ENCODE results near the gene PCBP4.
A peak's percentile ranks its signal among the peaks of the same experiment; 100 is the strongest.

Gene PCBP4

GRCh38 chr3:51943451-51944391, 23.5 kb downstream of the PCBP4 start:
- DNase-seq (ENCODE audit: extremely low read depth, low read depth) = no peak
- TF ChIP-seq CTCF (IDR thresholded peaks at IDR 0.05; ENCODE audit: low read depth, low read length, missing control alignments) = no peak
- no peak overlapping the region for H3K4me3 ChIP-seq (replicated peaks; ENCODE audit: low read depth, low read length)

GRCh38 chr3:51942603-51943450, 24.4 kb downstream of the PCBP4 start:
- peak overlapping the region; percentile 47 for H3K4me3 ChIP-seq (replicated peaks; ENCODE audit: low read depth, low read length)
- no peak for TF ChIP-seq CTCF (IDR thresholded peaks at IDR 0.05; ENCODE audit: low read depth, low read length, missing control alignments)
- DNase-seq (ENCODE audit: extremely low read depth, low read depth) = no peak

- peak; percentile 99 for TF ChIP-seq CTCF (IDR thresholded peaks at IDR 0.05; ENCODE audit: low read depth, low read length, missing control alignments)
- H3K4me3 ChIP-seq (replicated peaks; ENCODE audit: low read depth, low read length) = peak within 1 kb of the TSS; percentile 96
- DNase-seq (ENCODE audit: extremely low read depth, low read depth) = peak; percentile 99
Observed at GRCh38 chr3:51941798-51942602, 25.3 kb downstream of the PCBP4 start, which contains the start of the genes PARP3 and RRP9. Gene PARP3, plus strand, starts transcription at chr3:51942363. Its CDS starts 993 bp downstream, at chr3:51943356. Gene RRP9, minus strand, starts transcription at chr3:51941904. Its CDS starts 37 bp downstream, at chr3:51941867.

GRCh38 chr3:51941463-51941797, 25.8 kb downstream of the PCBP4 start:
- no peak for TF ChIP-seq CTCF (IDR thresholded peaks at IDR 0.05; ENCODE audit: low read depth, low read length, missing control alignments)
- DNase-seq (ENCODE audit: extremely low read depth, low read depth) = no peak

GRCh38 chr3:51940648-51941462, 26.4 kb downstream of the PCBP4 start:
- no peak for DNase-seq (ENCODE audit: extremely low read depth, low read depth)
- TF ChIP-seq CTCF (IDR thresholded peaks at IDR 0.05; ENCODE audit: low read depth, low read length, missing control alignments) = no peak
- peak overlapping the region; percentile 96 for H3K4me3 ChIP-seq (replicated peaks; ENCODE audit: low read depth, low read length)

More at GRCh38 chr3:51941463-51941797, 25.8 kb downstream of the PCBP4 start:
- H3K4me3 ChIP-seq (replicated peaks; ENCODE audit: low read depth, low read length) = peak overlapping the region; percentile 96

Data from HFF-Myc (cell line).